HepG2 (cell line): ENCODE data around the gene SMURF2. TPM values are rescaled to one million over a fixed set of nuclear protein-coding genes. Genes with fewer than 3 reads are reported as not detected.

Experiments
- ATAC-seq: fragments of 200-7000 bp; cut with Tn5 transposase; 3 replicates; pipeline ENCODE4 v1.9.1; 2020; ENCODE audit warnings: mild to moderate bottlenecking, moderate library complexity
- BruUV-seq: library from RNA; stranded (reverse); fragments of 400-500 nt; replicated peaks from 2 replicates; lab custom pipeline; 2021; lab: Mats Ljungman, UMichigan
- CTCF ChIA-PET: fragments of 300-600 bp; formaldehyde crosslinking; extraction: SDS; loops from one replicate; lab custom pipeline; 2021; ENCODE audit warnings: low total read pairs, inconsistent platforms, low intra/inter-chr PET ratio; lab: Yijun Ruan, JAX
- POLR2A ChIA-PET: fragments of 350-600 bp; sonication (Branson Sonifier 250); formaldehyde crosslinking; loops from one replicate; lab custom pipeline; 2020; ENCODE audit warnings: antibody characterized with exemption, inconsistent platforms; lab: Yijun Ruan, JAX
- DNase-seq: peaks from one replicate; pipeline ENCODE4 v3.0.0-alpha.2; 2015; ENCODE audit warnings: low spot score
- FAIRE-seq: peaks from 3 replicates; lab custom pipeline; 2011; peaks lifted over from hg19 to GRCh38; lab: Jason Lieb, UNC
- H2AFZ ChIP-seq: one replicate; pipeline ENCODE4 v1.6.1; 2011; ENCODE audit warnings: low read length, inconsistent platforms
- H3K27ac ChIP-seq: fragments of 300-600 bp; 3 replicates; pipeline ENCODE4 v1.8.0; 2011; ENCODE audit warnings: mixed run types, mild to moderate bottlenecking, mixed read lengths, low read length, inconsistent platforms; ENCODE audit not compliant: insufficient read depth; ENCODE audit errors: extremely low read length
- H3K27me3 ChIP-seq, 2 experiments: fragments of 200-600 bp in 1 of 2; 2 replicates in 1 of 2; 3 replicates in 1 of 2; pipeline versions ENCODE4 v1.6.0 to v1.8.0; 2011; ENCODE audit warnings: low read length in 2 of 2, mild to moderate bottlenecking in 2 of 2, moderate library complexity in 2 of 2, inconsistent platforms in 1 of 2; ENCODE audit not compliant: insufficient read depth in 2 of 2, control insufficient read depth in 1 of 2
- H3K36me3 ChIP-seq, 2 experiments: fragments of 200-600 bp in 1 of 2; replicated peaks in 1 of 2; 2 replicates in 1 of 2; 3 replicates in 1 of 2; pipeline versions ENCODE4 v1.5.1 to v1.8.0; 2011; ENCODE audit warnings: low read length in 2 of 2, inconsistent platforms in 1 of 2; ENCODE audit not compliant: insufficient read depth in 2 of 2, control insufficient read depth in 1 of 2
- H3K4me1 ChIP-seq: 2 replicates; pipeline ENCODE4 v1.5.1; 2012; ENCODE audit warnings: low read length, inconsistent platforms; ENCODE audit not compliant: insufficient read depth
- H3K4me2 ChIP-seq: 2 replicates; pipeline ENCODE4 v1.6.0; 2011; ENCODE audit warnings: low read depth, low read length, inconsistent platforms
- H3K4me3 ChIP-seq, 3 experiments: fragments of 200-600 bp in 1 of 3; sonication (generic), shearing (Covaris generic) in 1 of 3; replicated peaks in 1 of 3; 2 replicates each; pipeline ENCODE4 v1.5.1; 2011 to 2016; ENCODE audit warnings: low read length in 3 of 3, inconsistent platforms in 2 of 3, low read depth in 2 of 3, mild to moderate bottlenecking in 2 of 3, control low read depth in 1 of 3, mixed read lengths in 1 of 3; ENCODE audit not compliant: insufficient read depth in 1 of 3
- H3K79me2 ChIP-seq: one replicate; pipeline ENCODE4 v1.6.1; 2011; ENCODE audit warnings: low read length, inconsistent platforms; ENCODE audit not compliant: insufficient read depth
- H3K9ac ChIP-seq: 2 replicates; pipeline ENCODE4 v1.6.0; 2011; ENCODE audit warnings: mild to moderate bottlenecking, low read depth, low read length, inconsistent platforms; ENCODE audit not compliant: insufficient read depth
- H3K9me3 ChIP-seq: 2 replicates; pipeline ENCODE4 v1.5.1; 2012; ENCODE audit warnings: mild to moderate bottlenecking, low read length
- H4K20me1 ChIP-seq: 2 replicates; pipeline ENCODE4 v1.6.0; 2011; ENCODE audit warnings: inconsistent platforms, mild to moderate bottlenecking, low read length, moderate library complexity; ENCODE audit not compliant: insufficient read depth
- FOXA3 ChIP-seq: IDR thresholded peaks from 2 replicates; pipeline ENCODE4 v1.6.1; 2016; ENCODE audit warnings: missing genetic modification reagents, missing compliant biosample characterization
- GZF1 ChIP-seq: sonication (generic); formaldehyde crosslinking; IDR thresholded peaks from 2 replicates; pipeline ENCODE4 v1.5.1; 2020; ENCODE audit warnings: mild to moderate bottlenecking, missing genetic modification reagents
- HNRNPK ChIP-seq: fragments of 200-400 bp; formaldehyde crosslinking; IDR thresholded peaks from 2 replicates; pipeline ENCODE4 v1.6.1; 2018; ENCODE audit warnings: low read length, low read depth, moderate library complexity, mild to moderate bottlenecking; ENCODE audit not compliant: poor library complexity, severe bottlenecking
- HNRNPL ChIP-seq: fragments of 200-400 bp; formaldehyde crosslinking; IDR thresholded peaks from 2 replicates; pipeline ENCODE4 v1.6.1; 2017; ENCODE audit warnings: mild to moderate bottlenecking, low read depth, low read length
- JDP2 ChIP-seq: sonication (generic); formaldehyde crosslinking; IDR thresholded peaks from 2 replicates; pipeline ENCODE4 v1.8.1; 2022; ENCODE audit warnings: missing genetic modification reagents, borderline replicate concordance
- KLF13 ChIP-seq: sonication (generic); formaldehyde crosslinking; IDR thresholded peaks from 2 replicates; pipeline ENCODE4 v1.4.0; 2020; ENCODE audit warnings: mild to moderate bottlenecking, missing genetic modification reagents
- NR1H2 ChIP-seq: sonication (generic); formaldehyde crosslinking; IDR thresholded peaks from 2 replicates; pipeline ENCODE4 v1.8.1; 2022; ENCODE audit warnings: low read depth, missing genetic modification reagents, borderline replicate concordance
- PHF20 ChIP-seq: sonication (generic); formaldehyde crosslinking; IDR thresholded peaks from 2 replicates; pipeline ENCODE4 v1.5.0; 2020; ENCODE audit warnings: mild to moderate bottlenecking, missing genetic modification reagents
- PHF21A ChIP-seq: sonication (generic); formaldehyde crosslinking; IDR thresholded peaks from 2 replicates; pipeline ENCODE4 v1.5.0; 2020; ENCODE audit warnings: mild to moderate bottlenecking, missing genetic modification reagents
- POGZ ChIP-seq: sonication (generic); formaldehyde crosslinking; IDR thresholded peaks from 2 replicates; pipeline ENCODE4 v1.4.0; 2020; ENCODE audit warnings: mild to moderate bottlenecking, missing genetic modification reagents
- SRY ChIP-seq: sonication (generic); formaldehyde crosslinking; IDR thresholded peaks from 2 replicates; pipeline ENCODE4 v1.8.0; 2022; ENCODE audit warnings: mild to moderate bottlenecking, missing genetic modification reagents
- YY1 ChIP-seq: IDR thresholded peaks from 2 replicates; pipeline ENCODE4 v1.6.1; 2011; ENCODE audit warnings: low read length, low read depth, moderate library complexity, mild to moderate bottlenecking; ENCODE audit not compliant: insufficient read depth, insufficient replicate concordance
- ZFP1 ChIP-seq: IDR thresholded peaks from 2 replicates; pipeline ENCODE4 v1.6.1; 2016
- ZFP36L2 ChIP-seq: sonication (generic); formaldehyde crosslinking; IDR thresholded peaks from 2 replicates; pipeline ENCODE4 v1.4.0; 2020; ENCODE audit warnings: missing genetic modification reagents
- ZNF12 ChIP-seq: sonication (generic); formaldehyde crosslinking; IDR thresholded peaks from 2 replicates; pipeline ENCODE4 v1.5.0; 2020; ENCODE audit warnings: missing genetic modification reagents
- ZNF235 ChIP-seq: sonication (generic); formaldehyde crosslinking; IDR thresholded peaks from 2 replicates; pipeline ENCODE4 v1.8.1; 2023; ENCODE audit warnings: mild to moderate bottlenecking, missing genetic modification reagents, borderline replicate concordance
- ZNF292 ChIP-seq: sonication (generic); formaldehyde crosslinking; IDR thresholded peaks from 2 replicates; pipeline ENCODE4 v1.8.1; 2022; ENCODE audit warnings: mild to moderate bottlenecking, low read depth, missing genetic modification reagents, borderline replicate concordance
- ZNF33B ChIP-seq: sonication (generic); formaldehyde crosslinking; IDR thresholded peaks from 2 replicates; pipeline ENCODE4 v1.5.1; 2020; ENCODE audit warnings: mild to moderate bottlenecking, missing genetic modification reagents
- ZNF512B ChIP-seq: sonication (generic); formaldehyde crosslinking; IDR thresholded peaks from 2 replicates; pipeline ENCODE4 v1.5.1; 2020; ENCODE audit warnings: missing genetic modification reagents, mild to moderate bottlenecking, borderline replicate concordance
- ZUFSP ChIP-seq: sonication (generic); formaldehyde crosslinking; IDR thresholded peaks from 2 replicates; pipeline ENCODE4 v1.9.0; 2021; ENCODE audit warnings: missing genetic modification reagents, mild to moderate bottlenecking, borderline replicate concordance
- WGBS: methylation state at CpG from one replicate; pipeline ENCODE4 v1.1.6; 2017; ENCODE audit warnings: low lambda C conversion rate; 5-methylcytosine and 5-hydroxymethylcytosine counted together
- in situ Hi-C: cut with HindIII; loops from 2 replicates; pipeline ENCODE4 v1.10.0; 2017; ENCODE audit warnings: low pct_unique_long_range_greater_than_20kb; ENCODE audit not compliant: extremely low pct_ligation_motif_present
- intact Hi-C: fragments of 100-400 bp; cut with micrococcal nuclease; formaldehyde crosslinking; loops from one replicate; pipeline ENCODE4 v1.10.0; 2022; ENCODE audit not compliant: unreplicated experiment
- polyA plus RNA-seq, 8 experiments: library from polyadenylated mRNA; depleted of rRNA in 3 of 8; stranded (reverse) in 7 of 8; unstranded in 1 of 8; fragments of >200 nt; fragmentation: Illumina TruSeq in 4 of 8; extraction: Trizol in 4 of 8; gene quantifications; 2 replicates each; pipeline versions ENCODE4 v1.2.1 to v1.2.3, GENCODE V29; 2011 to 2016; ENCODE audit warnings: low read depth in 4 of 8, missing spikeins in 1 of 8, mixed read lengths in 1 of 8; ENCODE audit not compliant: insufficient read depth in 1 of 8
- total RNA-seq, 5 experiments: library from RNA; depleted of rRNA; stranded (reverse); fragments of >200 nt; fragmentation: Illumina TruSeq; extraction: Trizol; gene quantifications; 2 replicates each; pipeline ENCODE4 v1.2.3, GENCODE V29; 2016; ENCODE audit warnings: low read depth in 1 of 5
- TF ChIP-seq, protein P1 (sequence below): IDR thresholded peaks from 2 replicates; pipeline ENCODE4 v1.6.1; 2018; ENCODE audit warnings: missing genetic modification reagents, mild to moderate bottlenecking, missing compliant biosample characterization

SMURF2 gene
- total and polyA plus RNA-seq, 2 of the 13 experiments (the other 11 are each of a cell fraction or from before 2014, with no cell fraction given) = 14.9 to 24.3 TPM

DNA sequence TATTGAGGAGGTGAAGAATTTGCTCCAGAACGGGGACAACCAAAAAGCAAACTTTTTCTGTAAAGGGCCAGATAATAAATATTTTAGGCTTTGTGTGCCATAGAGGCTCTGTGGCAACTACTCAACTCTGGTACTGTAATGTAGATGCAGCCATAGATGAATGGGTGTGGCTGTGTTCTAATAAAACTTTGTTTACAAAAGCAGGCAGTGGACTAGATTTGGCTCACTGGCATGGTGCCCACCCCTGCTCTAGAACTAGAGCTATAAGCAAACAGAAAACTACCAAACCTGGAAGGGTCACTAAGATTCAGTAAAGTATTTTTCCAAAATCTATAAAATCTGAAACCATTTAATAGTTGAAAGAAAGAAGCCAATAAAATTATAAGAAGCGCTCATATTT is 24.6 kb upstream of the SMURF2 start (continued):
- TF ChIP-seq YY1 (no peak), NR1H2 (CRISPR knock-in tag) (no peak), ZNF512B (no peak), HNRNPL (no peak), HNRNPK (no peak), ZFP1 (CRISPR knock-in tag) (no peak), FOXA3 (no peak)
- TF ChIP-seq, protein P1, sequence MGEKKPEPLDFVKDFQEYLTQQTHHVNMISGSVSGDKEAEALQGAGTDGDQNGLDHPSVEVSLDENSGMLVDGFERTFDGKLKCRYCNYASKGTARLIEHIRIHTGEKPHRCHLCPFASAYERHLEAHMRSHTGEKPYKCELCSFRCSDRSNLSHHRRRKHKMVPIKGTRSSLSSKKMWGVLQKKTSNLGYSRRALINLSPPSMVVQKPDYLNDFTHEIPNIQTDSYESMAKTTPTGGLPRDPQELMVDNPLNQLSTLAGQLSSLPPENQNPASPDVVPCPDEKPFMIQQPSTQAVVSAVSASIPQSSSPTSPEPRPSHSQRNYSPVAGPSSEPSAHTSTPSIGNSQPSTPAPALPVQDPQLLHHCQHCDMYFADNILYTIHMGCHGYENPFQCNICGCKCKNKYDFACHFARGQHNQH (CRISPR knock-in tag) = no peak

- no TSS peak for BruUV-seq
- peaks cover 25% of the 10 kb centered on the region for H3K4me1 ChIP-seq
- WGBS = 83% methylated on average over 9 of the region's 9 CpGs
- ATAC-seq = no peak
- no peak overlapping the region for H3K4me2 ChIP-seq
- in situ Hi-C loops (no loop called here), intact Hi-C loops (no loop called here)
- no peak overlapping the region for H2AFZ ChIP-seq
- no peaks in the 10 kb centered on the region for H3K79me2 ChIP-seq
- H3K9ac ChIP-seq = no peak overlapping the region
- DNase-seq = no peak
- CTCF ChIA-PET = no interaction called here
- H3K4me3 ChIP-seq = no peak overlapping the region
- H4K20me1 ChIP-seq = no peaks in the 10 kb centered on the region
- H3K36me3 ChIP-seq = no peaks in the 10 kb centered on the region
- FAIRE-seq = no peak
- no peaks in the 10 kb centered on the region for H3K27me3 ChIP-seq
- H3K27ac ChIP-seq = no peak overlapping the region
- POLR2A ChIA-PET = interaction anchor here (0.6 kb wide), 1 partner anchor 16 kb away, joined by 3 read pairs; no protein-coding TSS in a partner anchor
- H3K9me3 ChIP-seq = no peaks in the 10 kb centered on the region
- TF ChIP-seq ZNF292 (no peak), SRY (no peak), KLF13 (CRISPR knock-in tag) (no peak), ZNF33B (CRISPR knock-in tag) (no peak), PHF20 (CRISPR knock-in tag) (no peak), POGZ (CRISPR knock-in tag) (no peak), JDP2 (CRISPR knock-in tag) (no peak), ZFP36L2 (CRISPR knock-in tag) (no peak), ZUFSP (CRISPR knock-in tag) (no peak), HNRNPL (no peak), ZNF235 (CRISPR knock-in tag) (no peak), PHF21A (no peak), GZF1 (CRISPR knock-in tag) (no peak), ZNF12 (CRISPR knock-in tag) (no peak)
These were observed 23.6 kb upstream of the SMURF2 start for GRCh38 chr17:64685705-64686104.
